CD4-positive, alpha-beta T cell (primary cell): ENCODE data around the gene SCAMP3. TPM values are rescaled to one million over a fixed set of nuclear protein-coding genes. Genes with fewer than 3 reads are reported as not detected.

Source experiments
- ATAC-seq: fragments of 200-7000 bp; cut with Tn5 transposase; one replicate; pipeline ENCODE4 v1.10.0; 2022; ENCODE audit warnings: mild to moderate bottlenecking; ENCODE audit not compliant: poor library complexity
- CTCF ChIA-PET: fragments of 350-600 bp; sonication (Branson Sonifier 250); formaldehyde crosslinking; loops from one replicate; lab custom pipeline; 2021; ENCODE audit warnings: antibody characterized with exemption, inconsistent platforms; lab: Charles Lee
- POLR2A ChIA-PET: fragments of 350-600 bp; sonication (Branson Sonifier 250); formaldehyde crosslinking; loops from one replicate; lab custom pipeline; 2021; ENCODE audit warnings: antibody characterized with exemption, inconsistent platforms; lab: Charles Lee
- DNase-seq, 14 experiments: peaks; one replicate each; pipeline ENCODE4 v3.0.0-alpha.2; 2013 to 2020; ENCODE audit warnings: mixed read lengths in 2 of 14
- H3K27ac ChIP-seq, 2 donors: one replicate each; pipeline versions ENCODE4 v1.5.1 to v1.7.0; 2013; ENCODE audit warnings: low read length in 2 of 2, low read depth in 1 of 2, mild to moderate bottlenecking in 1 of 2
- H3K27me3 ChIP-seq, 2 experiments: 1 replicate in 1 of 2; 2 replicates in 1 of 2; pipeline versions ENCODE4 v1.6.1 to v1.7.0; 2013; ENCODE audit warnings: low read length in 2 of 2, control low read depth in 1 of 2, mild to moderate bottlenecking in 1 of 2, moderate library complexity in 1 of 2; ENCODE audit not compliant: insufficient read depth in 2 of 2, control insufficient read depth in 1 of 2
- H3K36me3 ChIP-seq: one replicate; pipeline ENCODE4 v1.6.1; 2013; ENCODE audit warnings: low read length, control low read depth; ENCODE audit not compliant: insufficient read depth
- H3K4me1 ChIP-seq: one replicate; pipeline ENCODE4 v1.6.1; 2013; ENCODE audit warnings: low read length, control low read depth; ENCODE audit not compliant: insufficient read depth
- H3K4me3 ChIP-seq: one replicate; pipeline ENCODE4 v1.5.1; 2013; ENCODE audit warnings: mild to moderate bottlenecking, low read length, moderate library complexity
- H3K9me3 ChIP-seq, 2 experiments: 1 replicate in 1 of 2; 2 replicates in 1 of 2; pipeline versions ENCODE4 v1.6.1 to v1.7.0; 2013; ENCODE audit warnings: low read length in 2 of 2, mild to moderate bottlenecking in 2 of 2, control low read depth in 1 of 2, moderate library complexity in 1 of 2; ENCODE audit not compliant: control insufficient read depth in 1 of 2, insufficient read depth in 1 of 2
- H3K27ac Mint-ChIP-seq: one replicate; pipeline ENCODE4 v1.8.0; 2020; ENCODE audit warnings: mixed read lengths
- H3K27me3 Mint-ChIP-seq: one replicate; pipeline ENCODE4 v1.8.0; 2021; ENCODE audit warnings: mixed read lengths
- H3K36me3 Mint-ChIP-seq: one replicate; pipeline ENCODE4 v1.8.0; 2021; ENCODE audit warnings: low read depth, mixed read lengths
- H3K4me1 Mint-ChIP-seq: one replicate; pipeline ENCODE4 v1.8.0; 2021; ENCODE audit warnings: low read depth, mixed read lengths
- H3K4me3 Mint-ChIP-seq: one replicate; pipeline ENCODE4 v1.8.0; 2020; ENCODE audit warnings: mild to moderate bottlenecking, mixed read lengths
- H3K9me3 Mint-ChIP-seq: one replicate; pipeline ENCODE4 v1.8.0; 2020; ENCODE audit warnings: mixed read lengths
- intact Hi-C, 2 experiments: fragments of 100-400 bp; cut with DNase I in 1 of 2; cut with micrococcal nuclease in 1 of 2; formaldehyde crosslinking; loops; one replicate each; pipeline versions ENCODE4 v1.15.1 to v1.9.0; 2023 to 2025; cut with DNase I, micrococcal nuclease
- total RNA-seq, 174 experiments: library from RNA in 2 of 174; stranded (reverse) in 2 of 174; gene quantifications; one replicate each; pipeline ENCODE4 v1.2.3 and lab custom pipeline; 2021 to 2026
- TF ChIP-seq, protein P1 (sequence below): fragments of 200-600 bp; IDR thresholded peaks from one replicate; pipeline ENCODE4 v1.8.0; 2022; ENCODE audit warnings: antibody characterized with exemption, mild to moderate bottlenecking

Gene SCAMP3
- total RNA-seq, 2 experiments from 2014 or later, result 54.8 to 55.6 TPM

DNA sequence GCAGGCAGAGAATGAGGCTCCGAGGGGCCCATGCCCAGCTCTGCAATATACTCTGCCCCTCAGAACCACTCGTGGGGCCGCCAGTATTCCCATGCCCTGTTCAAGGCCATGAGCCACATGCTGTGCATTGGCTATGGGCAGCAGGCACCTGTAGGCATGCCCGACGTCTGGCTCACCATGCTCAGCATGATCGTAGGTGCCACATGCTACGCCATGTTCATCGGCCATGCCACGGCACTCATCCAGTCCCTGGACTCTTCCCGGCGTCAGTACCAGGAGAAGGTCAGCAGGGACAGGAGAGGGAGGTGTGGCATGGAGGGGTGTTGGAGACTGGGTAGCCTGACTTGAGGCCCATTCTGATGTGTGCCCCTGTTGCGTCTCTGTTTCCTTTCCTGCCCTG is 22.3 kb upstream of the SCAMP3 start:
- H3K4me1 ChIP-seq, result no peaks in the 10 kb centered on the region
- no peak overlapping the region for H3K4me3 Mint-ChIP-seq
- no peaks in the 10 kb centered on the region for H3K9me3 Mint-ChIP-seq
- no peaks in the 10 kb centered on the region for H3K27me3 ChIP-seq
- POLR2A ChIA-PET, result no interaction called here
- no peaks in the 10 kb centered on the region for H3K36me3 ChIP-seq
- ATAC-seq, result no peak
- no peak overlapping the region for H3K27ac Mint-ChIP-seq
- H3K27ac ChIP-seq, result no peak overlapping the region
- DNase-seq, result no peak
- peaks cover 3% of the 10 kb centered on the region for H3K4me1 Mint-ChIP-seq
- no peaks in the 10 kb centered on the region for H3K36me3 Mint-ChIP-seq
- H3K27me3 Mint-ChIP-seq, result no peaks in the 10 kb centered on the region
- H3K9me3 ChIP-seq, result no peaks in the 10 kb centered on the region
- TF ChIP-seq, protein P1, sequence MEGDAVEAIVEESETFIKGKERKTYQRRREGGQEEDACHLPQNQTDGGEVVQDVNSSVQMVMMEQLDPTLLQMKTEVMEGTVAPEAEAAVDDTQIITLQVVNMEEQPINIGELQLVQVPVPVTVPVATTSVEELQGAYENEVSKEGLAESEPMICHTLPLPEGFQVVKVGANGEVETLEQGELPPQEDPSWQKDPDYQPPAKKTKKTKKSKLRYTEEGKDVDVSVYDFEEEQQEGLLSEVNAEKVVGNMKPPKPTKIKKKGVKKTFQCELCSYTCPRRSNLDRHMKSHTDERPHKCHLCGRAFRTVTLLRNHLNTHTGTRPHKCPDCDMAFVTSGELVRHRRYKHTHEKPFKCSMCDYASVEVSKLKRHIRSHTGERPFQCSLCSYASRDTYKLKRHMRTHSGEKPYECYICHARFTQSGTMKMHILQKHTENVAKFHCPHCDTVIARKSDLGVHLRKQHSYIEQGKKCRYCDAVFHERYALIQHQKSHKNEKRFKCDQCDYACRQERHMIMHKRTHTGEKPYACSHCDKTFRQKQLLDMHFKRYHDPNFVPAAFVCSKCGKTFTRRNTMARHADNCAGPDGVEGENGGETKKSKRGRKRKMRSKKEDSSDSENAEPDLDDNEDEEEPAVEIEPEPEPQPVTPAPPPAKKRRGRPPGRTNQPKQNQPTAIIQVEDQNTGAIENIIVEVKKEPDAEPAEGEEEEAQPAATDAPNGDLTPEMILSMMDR, result no peak
- H3K4me3 ChIP-seq, result no peak overlapping the region
- intact Hi-C loops, result no loop called here
- CTCF ChIA-PET, result no interaction called here

DNA sequence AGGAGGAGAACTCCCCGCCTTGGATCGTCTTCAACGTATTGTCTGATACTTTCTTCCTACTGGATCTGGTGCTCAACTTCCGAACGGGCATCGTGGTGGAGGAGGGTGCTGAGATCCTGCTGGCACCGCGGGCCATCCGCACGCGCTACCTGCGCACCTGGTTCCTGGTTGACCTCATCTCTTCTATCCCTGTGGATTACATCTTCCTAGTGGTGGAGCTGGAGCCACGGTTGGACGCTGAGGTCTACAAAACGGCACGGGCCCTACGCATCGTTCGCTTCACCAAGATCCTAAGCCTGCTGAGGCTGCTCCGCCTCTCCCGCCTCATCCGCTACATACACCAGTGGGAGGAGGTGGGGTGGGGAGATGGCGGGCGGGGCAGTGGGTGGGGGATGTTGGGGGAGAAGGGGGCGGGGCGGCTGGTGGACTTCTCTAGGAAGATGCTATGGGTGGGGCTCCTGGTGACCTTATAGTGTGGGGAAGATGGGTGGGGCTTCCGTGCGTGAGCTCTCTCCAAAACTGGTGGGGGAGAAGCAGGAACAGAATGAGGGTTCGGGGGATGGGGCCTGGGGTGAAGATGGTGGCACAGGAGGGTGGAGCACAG is 20.4 kb upstream of the SCAMP3 start:
- ATAC-seq, result no peak
- H3K27ac ChIP-seq, result no peak overlapping the region
- POLR2A ChIA-PET, result no interaction called here
- no peaks in the 10 kb centered on the region for H3K36me3 ChIP-seq
- CTCF ChIA-PET, result no interaction called here
- no peaks in the 10 kb centered on the region for H3K9me3 Mint-ChIP-seq
- intact Hi-C loops, result no loop called here
- H3K4me3 ChIP-seq, result no peak overlapping the region
- no peaks in the 10 kb centered on the region for H3K27me3 Mint-ChIP-seq
- no peaks in the 10 kb centered on the region for H3K27me3 ChIP-seq
- no peak overlapping the region for H3K27ac Mint-ChIP-seq
- TF ChIP-seq, protein P1, result no peak
- H3K9me3 ChIP-seq, result no peaks in the 10 kb centered on the region
- no peak for DNase-seq
- no peak overlapping the region for H3K4me3 Mint-ChIP-seq
- H3K36me3 Mint-ChIP-seq, result no peaks in the 10 kb centered on the region
- H3K4me1 ChIP-seq, result peaks cover 10% of the 10 kb centered on the region
- peaks cover 14% of the 10 kb centered on the region for H3K4me1 Mint-ChIP-seq

DNA sequence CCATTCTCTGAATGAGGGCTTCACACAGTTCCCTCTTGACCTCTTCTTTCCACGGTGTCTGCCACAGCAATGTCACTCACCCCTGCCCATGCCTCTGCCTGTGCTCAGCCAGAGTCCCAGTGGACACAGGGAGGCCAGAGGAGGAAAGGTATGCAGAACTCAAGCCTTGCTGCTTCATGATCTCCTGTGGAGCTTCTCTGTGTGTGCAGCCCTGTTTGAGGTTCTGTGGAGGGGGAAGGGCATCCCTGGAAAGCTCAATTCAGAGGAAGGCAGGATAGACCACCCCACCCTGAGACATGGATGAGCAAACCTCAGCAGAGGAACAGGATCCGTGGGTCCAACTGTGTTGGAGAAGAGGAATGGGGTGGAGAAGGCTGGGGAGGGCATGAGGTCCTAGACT is 17.1 kb upstream of the SCAMP3 start:
- ChIA-PET CTCF (interaction anchor here (1.4 to 2.1 kb wide), 4 partner anchors 28 to 44 kb away, joined by 5 to 11 read pairs (median 9); partner anchors contain the start of gene FDPS), POLR2A (interaction anchor here (0.8 kb wide), 1 partner anchor 45 kb away, joined by 3 read pairs; no protein-coding TSS in a partner anchor)
- Mint-ChIP-seq H3K9me3 (no peaks in the 10 kb centered on the region), H3K27me3 (no peaks in the 10 kb centered on the region), H3K4me3 (peak overlapping the region; percentile 39), H3K27ac (no peak overlapping the region), H3K4me1 (peaks cover 27% of the 10 kb centered on the region), H3K36me3 (no peaks in the 10 kb centered on the region)
- intact Hi-C loops, result loop anchor here (2.0 to 10.0 kb wide), 4 partner anchors 16 to 776 kb away; partner anchors contain the start of genes GON4L (in 1 of the 2), LAMTOR2 (in 1 of the 2), SCAMP3 (in 1 of the 2) and SYT11 (in 1 of the 2)
- TF ChIP-seq, protein P1, result no peak
- Histone ChIP-seq H3K36me3 (no peaks in the 10 kb centered on the region), H3K27me3 (no peaks in the 10 kb centered on the region), H3K9me3 (no peaks in the 10 kb centered on the region), H3K4me3 (no peak overlapping the region), H3K27ac (no peak overlapping the region), H3K4me1 (peaks cover 25% of the 10 kb centered on the region)
- DNase-seq (no peak), ATAC-seq (no peak)
